AG09309 (cell line): ENCODE measurements around the gene DNAJC28.
"Not testable (repeated sequence)": the region's sequence is repeated elsewhere in the genome, so short reads cannot be mapped to it uniquely, and the experiment has no call there.

ENCODE experiments used
- DNase-seq: peaks from one replicate; pipeline ENCODE4 v3.0.0-alpha.2; 2010; ENCODE audit warnings: low read depth
- H3K4me3 ChIP-seq: 2 replicates; pipeline ENCODE4 v1.5.1; 2011; ENCODE audit warnings: mild to moderate bottlenecking, low read depth, low read length, moderate library complexity; ENCODE audit not compliant: control insufficient read depth
- TF ChIP-seq, protein P1 (sequence below): IDR thresholded peaks from 2 replicates; pipeline ENCODE4 v1.5.1; 2011; ENCODE audit warnings: mild to moderate bottlenecking, low read depth, low read length, inconsistent platforms; ENCODE audit not compliant: insufficient read depth, control insufficient read depth; ENCODE audit errors: missing control alignments

DNAJC28 gene

DNA sequence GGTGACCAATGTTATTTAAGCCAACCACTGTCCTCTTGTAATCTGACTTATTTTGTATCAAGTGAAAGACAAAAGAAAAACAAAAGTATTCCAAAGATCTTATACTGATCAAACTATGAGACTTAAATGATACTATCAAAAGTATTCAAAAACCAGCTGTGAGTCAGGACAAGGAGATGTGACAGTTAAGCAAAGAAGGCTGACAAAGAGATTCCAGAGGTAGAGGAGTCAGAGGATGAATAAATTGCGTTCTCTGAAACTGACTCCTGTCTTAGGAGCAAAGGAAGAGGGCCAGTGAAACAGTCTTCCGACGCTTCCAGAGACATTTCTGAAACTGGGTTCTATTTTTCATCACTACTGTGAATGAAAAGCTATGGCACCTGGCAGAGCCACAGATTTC lies 32.7 kb downstream of the DNAJC28 start:
- no peak overlapping the region for H3K4me3 ChIP-seq
- no peak for DNase-seq
- TF ChIP-seq, protein P1, sequence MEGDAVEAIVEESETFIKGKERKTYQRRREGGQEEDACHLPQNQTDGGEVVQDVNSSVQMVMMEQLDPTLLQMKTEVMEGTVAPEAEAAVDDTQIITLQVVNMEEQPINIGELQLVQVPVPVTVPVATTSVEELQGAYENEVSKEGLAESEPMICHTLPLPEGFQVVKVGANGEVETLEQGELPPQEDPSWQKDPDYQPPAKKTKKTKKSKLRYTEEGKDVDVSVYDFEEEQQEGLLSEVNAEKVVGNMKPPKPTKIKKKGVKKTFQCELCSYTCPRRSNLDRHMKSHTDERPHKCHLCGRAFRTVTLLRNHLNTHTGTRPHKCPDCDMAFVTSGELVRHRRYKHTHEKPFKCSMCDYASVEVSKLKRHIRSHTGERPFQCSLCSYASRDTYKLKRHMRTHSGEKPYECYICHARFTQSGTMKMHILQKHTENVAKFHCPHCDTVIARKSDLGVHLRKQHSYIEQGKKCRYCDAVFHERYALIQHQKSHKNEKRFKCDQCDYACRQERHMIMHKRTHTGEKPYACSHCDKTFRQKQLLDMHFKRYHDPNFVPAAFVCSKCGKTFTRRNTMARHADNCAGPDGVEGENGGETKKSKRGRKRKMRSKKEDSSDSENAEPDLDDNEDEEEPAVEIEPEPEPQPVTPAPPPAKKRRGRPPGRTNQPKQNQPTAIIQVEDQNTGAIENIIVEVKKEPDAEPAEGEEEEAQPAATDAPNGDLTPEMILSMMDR = no peak

DNA sequence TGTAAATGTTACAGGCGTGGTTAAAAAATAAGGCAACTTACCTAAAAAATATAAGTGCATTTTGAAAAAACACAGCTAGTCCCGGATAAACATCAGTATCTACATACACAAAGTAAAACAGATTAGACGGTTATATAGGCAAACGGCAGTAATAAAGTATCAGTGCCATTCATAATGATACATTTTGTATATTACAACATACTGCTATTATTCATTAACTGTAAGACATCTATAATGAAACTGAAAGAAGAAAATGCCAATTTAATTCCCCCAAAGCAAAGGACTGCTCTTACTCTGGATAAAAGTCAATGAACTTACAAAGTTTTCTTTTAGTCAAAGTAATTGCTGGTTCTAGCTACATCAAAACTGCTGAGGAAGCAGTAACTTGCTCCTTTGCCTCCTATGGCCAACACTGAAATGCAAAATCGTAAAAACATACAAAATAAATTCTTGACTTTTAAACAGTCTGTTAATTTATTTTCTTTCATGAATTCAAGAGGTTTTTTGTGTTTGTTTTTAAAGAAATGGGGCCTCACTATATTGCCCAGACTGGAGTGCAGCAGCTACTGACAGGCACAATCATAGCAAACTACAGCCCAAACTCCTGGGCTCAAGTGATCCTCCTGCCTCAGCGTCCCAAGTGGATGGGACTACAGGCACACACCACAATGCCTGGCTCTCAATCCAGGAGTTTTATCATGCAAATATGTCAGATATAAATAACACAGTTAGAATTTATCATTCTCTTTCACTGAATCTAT lies 35.6 kb downstream of the DNAJC28 start:
- DNase-seq = no peak
- H3K4me3 ChIP-seq = no peak overlapping the region
- TF ChIP-seq, protein P1 = no peak

DNA sequence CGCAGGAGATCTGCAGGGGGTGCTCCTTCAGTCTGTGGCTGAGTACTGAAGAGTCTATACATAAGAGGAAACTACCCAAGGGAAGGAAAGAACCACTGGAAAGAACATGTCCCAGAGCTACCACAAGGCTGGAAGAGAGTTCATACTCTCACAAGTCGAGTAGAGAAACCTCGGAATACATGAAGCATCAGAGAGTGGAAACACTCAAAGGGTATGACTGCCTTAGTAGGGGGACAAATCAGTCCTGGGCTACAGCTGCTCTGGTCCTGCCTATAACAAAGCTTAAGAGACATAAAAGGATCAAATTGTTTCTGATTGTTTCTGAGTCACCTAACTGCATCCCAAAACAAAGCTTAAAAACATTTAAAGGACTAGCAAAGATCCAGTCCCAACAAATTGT lies 39.2 kb downstream of the DNAJC28 start:
- H3K4me3 ChIP-seq = no peak overlapping the region
- TF ChIP-seq, protein P1 = no peak
- DNase-seq = no peak

DNA sequence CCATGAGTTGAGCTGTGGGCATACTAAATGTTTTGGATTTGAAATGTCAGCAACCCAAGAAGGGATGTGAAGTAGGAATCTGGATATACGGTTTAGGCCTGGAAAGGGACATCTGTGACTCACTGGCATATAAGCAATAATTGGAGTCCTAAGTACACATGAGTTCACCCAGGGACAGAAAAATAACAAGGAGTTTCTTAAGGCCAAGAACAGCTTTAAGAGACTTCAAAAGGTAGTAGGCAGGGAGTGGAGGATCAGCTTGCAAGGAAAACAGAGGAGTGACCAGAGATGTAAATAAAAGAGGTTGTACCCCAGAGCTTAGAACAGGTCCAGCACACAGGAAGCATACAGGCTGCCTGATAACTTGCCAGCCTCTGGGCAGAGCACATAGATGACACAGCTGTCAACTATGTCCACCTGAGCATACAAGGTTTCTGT lies 39.9 kb downstream of the DNAJC28 start:
- DNase-seq = no peak
- TF ChIP-seq, protein P1 = no peak
- H3K4me3 ChIP-seq = no peak overlapping the region

DNA sequence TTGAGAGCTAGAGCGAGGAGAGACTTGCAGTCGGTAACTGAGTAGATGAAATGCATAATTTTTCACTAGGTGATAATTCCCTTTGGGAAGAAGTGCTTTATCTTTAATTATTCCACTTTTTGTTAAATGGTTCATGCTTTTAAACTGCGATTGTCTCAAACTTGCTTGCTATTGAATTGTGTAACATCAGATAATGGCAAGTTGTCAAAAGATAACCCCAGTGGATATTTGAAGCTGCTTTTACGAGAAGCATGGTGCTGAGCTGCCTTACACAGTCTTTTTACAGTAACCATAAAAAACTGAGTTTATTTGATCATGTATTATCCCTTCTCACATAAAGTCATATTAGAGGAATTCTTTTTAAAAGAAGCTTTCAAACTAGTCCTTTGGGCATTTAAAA lies 41.9 kb downstream of the DNAJC28 start:
- TF ChIP-seq, protein P1 = no peak
- H3K4me3 ChIP-seq = no peak overlapping the region
- DNase-seq = no peak

DNA sequence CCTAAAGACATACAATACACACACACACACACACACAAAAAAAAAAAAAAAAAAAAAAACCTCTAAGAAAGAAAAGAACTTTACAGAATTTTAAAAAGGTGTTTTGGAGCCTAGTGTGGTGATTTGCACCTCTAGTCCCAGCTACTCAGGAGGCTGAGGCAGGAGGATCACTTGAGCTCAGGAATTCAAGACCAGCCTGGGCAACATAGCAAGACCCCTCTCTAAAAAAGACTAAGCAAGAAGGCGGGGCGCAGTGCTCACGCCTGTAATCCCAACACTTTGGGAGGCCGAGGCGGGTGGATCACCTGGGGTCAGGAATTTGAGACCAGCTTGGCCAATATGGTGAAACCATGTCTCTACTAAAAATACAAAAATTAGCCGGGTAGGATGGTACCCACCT lies 44.9 kb downstream of the DNAJC28 start:
- not testable (repeated sequence) for DNase-seq, H3K4me3 ChIP-seq

DNA sequence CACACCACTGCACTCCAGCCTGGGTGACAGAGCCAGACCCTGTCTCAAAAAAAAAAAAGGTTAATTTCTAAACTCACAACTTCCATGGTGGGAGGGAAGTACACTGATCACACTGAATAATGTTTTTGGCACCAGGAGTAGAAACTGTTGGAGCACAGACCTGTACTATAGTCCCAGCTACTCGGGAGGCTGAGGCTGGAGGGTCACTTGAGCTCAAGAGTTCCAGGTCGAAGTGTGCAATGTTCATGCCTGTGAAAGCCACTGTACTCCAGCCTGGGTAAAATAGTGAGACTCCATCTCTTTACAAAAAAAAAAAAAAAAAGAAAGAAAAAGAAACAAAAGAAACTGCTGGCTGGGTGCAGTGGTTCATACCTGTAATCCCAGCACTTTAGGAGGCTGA lies 47.0 kb downstream of the DNAJC28 start:
- no peak for DNase-seq
- TF ChIP-seq, protein P1 = no peak
- H3K4me3 ChIP-seq = no peak overlapping the region
